Ishikawa (cell line): ENCODE results near the gene CAMK2D.

Source experiments
- CEBPB ChIP-seq: IDR thresholded peaks from 2 replicates; pipeline ENCODE4 v1.6.1; 2012
- CREB1 ChIP-seq: IDR thresholded peaks from 2 replicates; pipeline ENCODE4 v1.6.1; 2012; ENCODE audit warnings: low read depth
- EGR1 ChIP-seq: IDR thresholded peaks from 2 replicates; pipeline ENCODE4 v1.6.1; 2012
- EP300 ChIP-seq: IDR thresholded peaks from 2 replicates; pipeline ENCODE4 v1.6.1; 2012; ENCODE audit warnings: borderline replicate concordance
- FOXM1 ChIP-seq: IDR thresholded peaks from 2 replicates; pipeline ENCODE4 v1.6.1; 2012; ENCODE audit warnings: low read depth, borderline replicate concordance
- MAX ChIP-seq: IDR thresholded peaks from 2 replicates; pipeline ENCODE4 v1.6.1; 2012
- NFIC ChIP-seq: IDR thresholded peaks from 2 replicates; pipeline ENCODE4 v1.6.1; 2012
- RAD21 ChIP-seq: IDR thresholded peaks from 2 replicates; pipeline ENCODE4 v1.6.1; 2012; ENCODE audit warnings: low read depth
- REST ChIP-seq: IDR thresholded peaks from 2 replicates; pipeline ENCODE4 v1.6.1; 2012; ENCODE audit warnings: low read depth, mild to moderate bottlenecking
- TAF1 ChIP-seq: IDR thresholded peaks from 2 replicates; pipeline ENCODE4 v1.6.1; 2012; ENCODE audit warnings: low read depth, mild to moderate bottlenecking
- TCF12 ChIP-seq: IDR thresholded peaks from 2 replicates; pipeline ENCODE4 v1.6.1; 2012; ENCODE audit warnings: low read depth
- TEAD4 ChIP-seq: IDR thresholded peaks from 2 replicates; pipeline ENCODE4 v1.6.1; 2012
- USF1 ChIP-seq: IDR thresholded peaks from 2 replicates; pipeline ENCODE4 v1.6.1; 2012
- YY1 ChIP-seq: IDR thresholded peaks from 2 replicates; pipeline ENCODE4 v1.6.1; 2012; ENCODE audit warnings: low read depth
- ZBTB7A ChIP-seq: IDR thresholded peaks from 2 replicates; pipeline ENCODE4 v1.6.1; 2012; ENCODE audit warnings: low read depth

Gene CAMK2D

GRCh38 chr4:113790478-113790877 lies 28.9 kb upstream of the CAMK2D start:
- TF ChIP-seq RAD21 (no peak), EGR1 (no peak), MAX (no peak), REST (no peak), FOXM1 (no peak), CREB1 (no peak), ZBTB7A (no peak), EP300 (no peak)

GRCh38 chr4:113788888-113789287 lies 27.4 kb upstream of the CAMK2D start:
- no peak for TF ChIP-seq EGR1
- TF ChIP-seq EP300: no peak
- no peak for TF ChIP-seq TAF1
- no peak for TF ChIP-seq CREB1
- no peak for TF ChIP-seq RAD21
- TF ChIP-seq CEBPB: no peak
- TF ChIP-seq YY1: no peak
- TF ChIP-seq TEAD4: no peak
- TF ChIP-seq TCF12: no peak
- no peak for TF ChIP-seq NFIC
- TF ChIP-seq MAX: no peak
- no peak for TF ChIP-seq FOXM1
- no peak for TF ChIP-seq REST
- TF ChIP-seq ZBTB7A: no peak
- TF ChIP-seq USF1: no peak

DNA sequence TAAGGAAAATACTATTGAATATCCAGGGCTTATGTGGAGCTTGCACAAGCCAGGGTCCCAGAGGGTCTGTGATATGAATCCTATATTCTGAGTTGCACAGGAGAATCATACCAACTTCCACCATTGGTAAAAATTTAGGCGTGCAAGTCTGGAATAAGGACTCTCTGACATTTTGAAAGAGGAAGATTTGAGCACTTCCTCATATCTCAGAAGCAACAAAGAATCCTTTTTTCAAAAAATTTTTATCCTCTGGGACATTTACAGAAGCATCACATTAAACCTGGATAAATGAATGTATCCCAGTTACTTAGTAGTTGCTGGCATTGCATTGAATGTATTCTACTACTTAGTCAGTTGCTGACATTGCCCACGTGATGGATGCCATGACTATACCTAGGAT lies 24.2 kb upstream of the CAMK2D start:
- TF ChIP-seq ZBTB7A (no peak), NFIC (no peak), CREB1 (no peak), EGR1 (no peak), CEBPB (no peak), REST (no peak), YY1 (no peak)

- TF ChIP-seq TCF12 (no peak), TAF1 (no peak)
Measured at GRCh38 chr4:113784497-113785250, 23.1 kb upstream of the CAMK2D start.

DNA sequence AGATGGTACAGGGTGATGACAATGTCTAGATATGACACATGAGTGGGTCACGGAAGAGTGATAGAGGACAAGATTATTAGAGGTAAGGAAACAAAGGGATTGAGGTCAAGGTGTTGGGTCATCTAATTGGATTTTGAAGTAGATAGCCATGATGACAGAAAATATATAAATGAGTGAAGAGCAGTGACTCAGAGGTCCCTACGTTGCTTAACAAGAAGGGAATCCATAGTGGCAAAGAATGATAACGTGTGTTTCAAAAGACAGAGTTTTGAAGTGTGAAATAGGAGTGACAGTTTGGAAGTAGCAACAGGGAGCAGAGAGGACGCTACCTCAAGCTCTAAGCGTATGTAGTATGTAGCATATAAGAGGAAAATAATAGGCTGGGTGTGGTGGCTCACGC lies 22.2 kb upstream of the CAMK2D start:
- TF ChIP-seq CEBPB: no peak
- no peak for TF ChIP-seq USF1
- TF ChIP-seq ZBTB7A: no peak
- no peak for TF ChIP-seq YY1
- no peak for TF ChIP-seq RAD21
- no peak for TF ChIP-seq MAX
- TF ChIP-seq NFIC: no peak
- TF ChIP-seq TEAD4: no peak
- no peak for TF ChIP-seq EP300
- no peak for TF ChIP-seq TCF12
- TF ChIP-seq FOXM1: no peak
- no peak for TF ChIP-seq EGR1
- no peak for TF ChIP-seq TAF1
- TF ChIP-seq CREB1: no peak
